ENCODE data around the gene CCDC47. TPM values are rescaled to one million over a fixed set of nuclear protein-coding genes. Genes with fewer than 3 reads are reported as not detected.

CCDC47 gene
- total and polyA plus RNA-seq, 2 donors from 2014 or later, result 50.9 to 83.1 TPM

DNA sequence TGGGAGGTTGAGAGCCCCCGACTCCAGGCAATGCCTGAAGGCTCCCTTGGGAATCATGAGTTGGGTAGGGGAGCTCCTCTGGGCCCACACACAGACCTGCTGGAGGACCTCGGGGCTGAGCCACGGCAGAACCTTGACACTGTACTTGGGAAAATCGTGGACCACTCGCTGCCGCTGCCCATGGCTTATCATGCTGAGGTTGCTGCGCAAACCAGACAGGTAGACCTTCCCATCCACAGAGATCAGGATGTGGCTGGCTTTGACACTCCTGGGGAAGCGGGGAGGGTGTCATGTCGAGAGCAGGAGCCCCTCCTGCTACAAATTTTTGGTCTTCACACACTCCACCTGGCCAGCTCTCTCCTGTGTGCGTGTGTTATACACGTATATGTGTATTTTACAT is 66.2 kb downstream of the CCDC47 start:
- FAIRE-seq, result no peak
- Histone ChIP-seq H3K36me3 (ENCODE audit: control insufficient read depth in 2 of 3, insufficient read depth in 3 of 3, low read length in 3 of 3) (peaks cover 2 to 34% (median 33%) of the 10 kb centered on the region in 3 donors), H3K27me3 (ENCODE audit: control insufficient read depth, insufficient read depth, low read length) (no peaks in the 10 kb centered on the region)

DNA sequence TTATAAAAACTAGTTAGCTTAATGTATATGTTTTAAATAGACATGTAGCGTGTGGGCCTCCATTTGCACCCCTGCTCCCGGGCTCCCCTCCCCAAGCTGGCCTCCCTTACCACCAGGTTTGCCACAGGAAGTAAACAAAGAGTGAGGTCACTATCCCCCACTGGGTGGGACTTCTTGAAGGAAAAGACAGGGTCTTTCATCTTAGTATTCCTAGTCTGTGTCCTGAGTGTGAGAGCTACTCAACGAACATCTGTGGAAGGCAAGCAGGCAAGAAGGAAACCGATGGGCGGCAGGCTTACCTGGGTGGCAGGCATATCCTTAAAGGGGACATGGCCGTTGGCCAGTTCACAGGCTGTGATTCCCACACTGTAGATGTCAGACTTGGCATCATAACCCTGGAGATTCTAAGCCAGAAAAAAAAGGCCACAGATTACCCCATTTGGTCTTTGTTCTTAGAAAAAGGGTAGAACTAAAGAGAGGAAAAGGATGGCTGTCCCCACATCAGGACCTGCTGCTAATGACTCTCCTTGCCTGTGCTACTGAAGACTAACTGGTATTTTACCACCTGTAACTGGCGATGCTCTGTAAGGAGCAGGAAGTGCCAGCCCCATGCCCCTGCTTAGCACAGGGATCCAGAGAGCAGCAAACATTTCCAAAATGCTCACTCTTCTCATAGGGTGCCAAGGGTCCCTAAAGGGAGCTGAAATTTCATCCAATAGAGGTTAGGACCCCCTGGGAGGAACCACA is 66.9 kb downstream of the CCDC47 start:
- H3K36me3 ChIP-seq (ENCODE audit: control insufficient read depth in 2 of 3, insufficient read depth in 3 of 3, low read length in 3 of 3), result peaks cover 2 to 31% (median 28%) of the 10 kb centered on the region in 3 donors
- no peak overlapping the region for H3K27ac ChIP-seq (ENCODE audit: low read depth in 2 of 2, low read length in 2 of 2)
- DNase-seq (no peak), FAIRE-seq (no peak)
- no peaks in the 10 kb centered on the region for H3K4me1 ChIP-seq (ENCODE audit: control insufficient read depth in 2 of 3, insufficient read depth in 2 of 3, low read depth in 1 of 3, low read length in 3 of 3)
- no peaks in the 10 kb centered on the region for H3K9me3 ChIP-seq (ENCODE audit: control insufficient read depth in 2 of 3, insufficient read depth in 1 of 3, low read length in 3 of 3)
- H3K27me3 ChIP-seq (ENCODE audit: control insufficient read depth, insufficient read depth, low read length), result no peaks in the 10 kb centered on the region
- TF ChIP-seq, protein P1, sequence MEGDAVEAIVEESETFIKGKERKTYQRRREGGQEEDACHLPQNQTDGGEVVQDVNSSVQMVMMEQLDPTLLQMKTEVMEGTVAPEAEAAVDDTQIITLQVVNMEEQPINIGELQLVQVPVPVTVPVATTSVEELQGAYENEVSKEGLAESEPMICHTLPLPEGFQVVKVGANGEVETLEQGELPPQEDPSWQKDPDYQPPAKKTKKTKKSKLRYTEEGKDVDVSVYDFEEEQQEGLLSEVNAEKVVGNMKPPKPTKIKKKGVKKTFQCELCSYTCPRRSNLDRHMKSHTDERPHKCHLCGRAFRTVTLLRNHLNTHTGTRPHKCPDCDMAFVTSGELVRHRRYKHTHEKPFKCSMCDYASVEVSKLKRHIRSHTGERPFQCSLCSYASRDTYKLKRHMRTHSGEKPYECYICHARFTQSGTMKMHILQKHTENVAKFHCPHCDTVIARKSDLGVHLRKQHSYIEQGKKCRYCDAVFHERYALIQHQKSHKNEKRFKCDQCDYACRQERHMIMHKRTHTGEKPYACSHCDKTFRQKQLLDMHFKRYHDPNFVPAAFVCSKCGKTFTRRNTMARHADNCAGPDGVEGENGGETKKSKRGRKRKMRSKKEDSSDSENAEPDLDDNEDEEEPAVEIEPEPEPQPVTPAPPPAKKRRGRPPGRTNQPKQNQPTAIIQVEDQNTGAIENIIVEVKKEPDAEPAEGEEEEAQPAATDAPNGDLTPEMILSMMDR (IDR thresholded peaks at IDR 0.05; ENCODE audit: borderline replicate concordance, extremely low read depth, insufficient read depth), result no peak
- intact Hi-C loops (cut with DNase I), result no loop called here
- no peak overlapping the region for H3K9ac ChIP-seq (ENCODE audit: low read length in 3 of 3)
- no peak overlapping the region for H3K4me3 ChIP-seq (ENCODE audit: low read length in 3 of 3)

More for the DNA sequence above, 66.2 kb downstream of the CCDC47 start:
- TF ChIP-seq, protein P1 (IDR thresholded peaks at IDR 0.05; ENCODE audit: borderline replicate concordance, extremely low read depth, insufficient read depth), result no peak
- Histone ChIP-seq H3K4me1 (ENCODE audit: control insufficient read depth in 2 of 3, insufficient read depth in 2 of 3, low read depth in 1 of 3, low read length in 3 of 3) (no peaks in the 10 kb centered on the region), H3K4me3 (ENCODE audit: low read length in 3 of 3) (no peak overlapping the region), H3K27ac (ENCODE audit: low read depth in 2 of 2, low read length in 2 of 2) (no peak overlapping the region), H3K9ac (ENCODE audit: low read length in 3 of 3) (no peak overlapping the region), H3K9me3 (ENCODE audit: control insufficient read depth in 2 of 3, insufficient read depth in 1 of 3, low read length in 3 of 3) (no peaks in the 10 kb centered on the region)
- no peak for DNase-seq
- intact Hi-C loops (cut with DNase I), result no loop called here

DNA sequence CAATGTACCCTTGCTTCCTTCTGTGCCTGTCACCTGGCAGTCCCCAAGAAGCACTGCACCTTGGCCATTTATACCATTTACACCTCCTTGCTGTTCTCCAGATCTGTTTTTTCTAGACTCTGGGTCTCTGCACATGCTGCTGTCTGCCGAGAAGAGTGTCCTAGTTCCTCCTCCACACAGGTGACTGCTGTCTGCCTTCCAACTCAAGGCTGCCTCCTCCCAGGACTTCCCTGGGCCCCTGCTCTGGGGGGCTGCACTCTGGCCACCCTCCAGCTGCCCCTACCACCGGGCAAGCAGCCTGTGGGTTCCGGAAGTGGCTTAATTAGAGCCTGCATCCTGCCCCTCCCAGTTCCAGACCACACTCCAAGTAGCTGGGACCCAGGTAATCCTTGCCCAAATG is 67.7 kb downstream of the CCDC47 start:
- DNase-seq (no peak), FAIRE-seq (no peak)
- TF ChIP-seq, protein P1 (IDR thresholded peaks at IDR 0.05; ENCODE audit: borderline replicate concordance, extremely low read depth, insufficient read depth), result no peak
- Histone ChIP-seq H3K4me3 (ENCODE audit: low read length in 3 of 3) (no peak overlapping the region), H3K27ac (ENCODE audit: low read depth in 2 of 2, low read length in 2 of 2) (no peak overlapping the region), H3K27me3 (ENCODE audit: control insufficient read depth, insufficient read depth, low read length) (no peaks in the 10 kb centered on the region), H3K4me1 (ENCODE audit: control insufficient read depth in 2 of 3, insufficient read depth in 2 of 3, low read depth in 1 of 3, low read length in 3 of 3) (peaks cover 0 to 2% (median 0%) of the 10 kb centered on the region in 3 donors), H3K9ac (ENCODE audit: low read length in 3 of 3) (no peak overlapping the region), H3K9me3 (ENCODE audit: control insufficient read depth in 2 of 3, insufficient read depth in 1 of 3, low read length in 3 of 3) (no peaks in the 10 kb centered on the region), H3K36me3 (ENCODE audit: control insufficient read depth in 2 of 3, insufficient read depth in 3 of 3, low read length in 3 of 3) (peaks cover 2 to 30% (median 26%) of the 10 kb centered on the region in 3 donors)
- intact Hi-C loops (cut with DNase I), result no loop called here
